ENCODE measurements around the gene PEPD. TPM values are rescaled to one million over a fixed set of nuclear protein-coding genes. Genes with fewer than 3 reads are reported as not detected.

PEPD gene
- total RNA-seq, 4 donors from 2014 or later = 33.9 to 57.0 (median 45.0) TPM

DNA sequence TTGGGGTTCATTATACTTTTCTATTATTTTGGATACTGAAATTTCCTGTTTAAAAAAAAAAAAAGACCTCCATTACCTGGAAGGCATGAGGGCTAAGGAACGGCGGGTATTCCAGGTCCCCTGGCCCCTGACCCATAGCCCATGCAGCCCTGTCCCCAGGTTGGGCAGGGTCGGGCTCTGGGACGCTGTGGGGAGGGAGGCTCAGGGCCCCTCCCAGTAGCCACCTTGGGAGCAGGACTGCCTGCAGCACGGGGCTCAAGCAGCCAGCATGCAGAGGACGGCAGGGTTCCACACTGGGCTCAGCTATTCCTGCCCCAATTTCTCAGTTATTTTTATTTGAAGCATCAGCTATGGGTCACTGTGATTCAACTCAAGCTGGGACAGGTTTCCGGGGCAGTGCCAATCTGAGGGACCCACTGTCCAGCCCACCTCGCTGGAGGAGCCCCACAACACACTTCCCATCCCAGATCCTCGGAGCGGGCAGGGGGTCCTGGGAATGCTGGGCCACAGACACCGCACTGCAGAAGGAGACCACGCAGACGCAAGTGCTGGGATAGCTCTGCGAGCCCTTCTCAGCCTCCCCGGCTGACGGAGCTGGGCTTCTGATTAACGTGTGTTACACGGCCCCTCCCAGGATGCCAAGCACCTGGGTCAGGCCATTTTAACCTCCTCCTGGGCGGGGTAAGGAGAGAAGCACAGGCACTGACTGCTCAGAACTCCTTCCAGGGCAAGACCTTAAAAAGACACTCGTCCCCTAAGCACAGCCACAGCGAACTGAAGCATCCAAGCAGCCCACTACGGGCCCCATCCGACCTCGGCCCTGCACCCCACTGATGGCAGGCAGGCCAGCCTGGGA, 60.1 kb downstream of the PEPD start:
- TF ChIP-seq CTCF (IDR thresholded peaks at IDR 0.05 in 4 of 5, conservative IDR thresholded peaks at IDR 0.05 in 1 of 5) (no peak), POLR2A (IDR thresholded peaks at IDR 0.05) (no peak)
- DNase-seq (no peak), ATAC-seq (no peak)
- Histone ChIP-seq H3K9me3 (no peaks in the 10 kb centered on the region), H3K27me3 (no peaks in the 10 kb centered on the region), H3K4me1 (peaks cover 12 to 17% of the 10 kb centered on the region in 2 donors), H3K36me3 (peaks cover 0 to 4% of the 10 kb centered on the region in 2 donors), H3K27ac (no peak overlapping the region), H3K4me3 (no peak overlapping the region)
- in situ Hi-C loops (cut with MboI; ENCODE audit: low sequenced_read_pairs in 4 of 4) = no loop called here
- intact Hi-C loops (cut with DNase I; ENCODE audit: low total_unique reads) = no loop called here

GRCh38 chr19:33460221-33460908, 61.2 kb downstream of the PEPD start:
- H3K9me3 ChIP-seq = no peaks in the 10 kb centered on the region
- H3K27ac ChIP-seq = no peak overlapping the region
- no peak for DNase-seq
- no peak for ATAC-seq
- H3K36me3 ChIP-seq = peaks cover 0 to 4% of the 10 kb centered on the region in 2 donors
- in situ Hi-C loops (cut with MboI; ENCODE audit: low sequenced_read_pairs in 4 of 4) = no loop called here
- no peak overlapping the region for H3K4me3 ChIP-seq
- intact Hi-C loops (cut with DNase I; ENCODE audit: low total_unique reads) = no loop called here
- no peaks in the 10 kb centered on the region for H3K27me3 ChIP-seq
- peaks cover under 1 to 6% of the 10 kb centered on the region in 2 donors for H3K4me1 ChIP-seq
- TF ChIP-seq CTCF (IDR thresholded peaks at IDR 0.05 in 4 of 5, conservative IDR thresholded peaks at IDR 0.05 in 1 of 5) (no peak), POLR2A (IDR thresholded peaks at IDR 0.05) (no peak)

DNA sequence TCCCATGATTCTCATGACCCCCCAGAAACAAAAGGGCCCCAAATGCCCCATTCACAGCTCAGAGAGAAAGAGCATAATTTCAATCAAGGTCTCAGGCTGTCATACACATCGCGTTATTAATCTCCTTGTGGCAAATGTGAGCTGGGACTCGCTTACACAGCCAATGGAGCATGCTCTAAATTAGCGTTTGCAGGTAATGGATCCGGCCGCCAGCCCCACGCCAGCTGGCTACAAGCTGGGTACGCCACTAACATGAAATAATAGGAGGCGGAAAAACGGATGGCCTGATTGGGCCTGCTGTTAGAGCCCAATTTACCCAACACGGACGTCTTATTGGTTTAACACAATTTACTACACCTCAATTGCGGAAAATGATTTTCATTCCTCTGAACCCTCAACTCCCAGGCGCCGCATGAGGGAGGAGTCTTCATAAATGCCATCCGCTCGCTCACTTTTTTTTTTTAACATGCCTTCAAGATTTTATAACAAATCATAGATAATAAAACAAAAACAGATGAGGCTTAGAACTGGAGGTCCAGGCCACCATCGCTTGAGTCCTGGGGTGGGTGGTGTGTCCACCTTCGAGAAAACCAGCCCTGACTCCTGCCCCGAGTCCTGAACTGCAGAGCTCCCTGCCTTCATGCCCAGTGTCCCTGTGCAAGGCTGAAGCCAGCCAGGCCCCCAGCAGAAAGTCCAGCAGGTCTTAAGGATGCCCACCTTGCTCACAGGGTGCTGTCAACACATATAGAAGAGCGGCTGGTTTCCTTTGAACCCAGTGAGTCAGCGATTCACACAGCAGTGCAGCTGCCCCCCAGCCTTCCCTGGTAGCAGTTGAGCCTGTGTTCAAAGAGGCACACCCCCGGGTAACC, 62.1 kb downstream of the PEPD start:
- H3K4me3 ChIP-seq = no peak overlapping the region
- TF ChIP-seq CTCF (IDR thresholded peaks at IDR 0.05 in 4 of 5, conservative IDR thresholded peaks at IDR 0.05 in 1 of 5) (no peak), POLR2A (IDR thresholded peaks at IDR 0.05) (no peak)
- no peak for DNase-seq
- H3K27me3 ChIP-seq = no peaks in the 10 kb centered on the region
- peak in 1 of 2 donors; percentile 23 for ATAC-seq
- intact Hi-C loops (cut with DNase I; ENCODE audit: low total_unique reads) (no loop called here), in situ Hi-C loops (cut with MboI; ENCODE audit: low sequenced_read_pairs in 4 of 4) (no loop called here)
- H3K27ac ChIP-seq = no peak overlapping the region
- H3K36me3 ChIP-seq = peaks cover 0 to 4% of the 10 kb centered on the region in 2 donors
- no peaks in the 10 kb centered on the region for H3K4me1 ChIP-seq
- H3K9me3 ChIP-seq = no peaks in the 10 kb centered on the region

DNA sequence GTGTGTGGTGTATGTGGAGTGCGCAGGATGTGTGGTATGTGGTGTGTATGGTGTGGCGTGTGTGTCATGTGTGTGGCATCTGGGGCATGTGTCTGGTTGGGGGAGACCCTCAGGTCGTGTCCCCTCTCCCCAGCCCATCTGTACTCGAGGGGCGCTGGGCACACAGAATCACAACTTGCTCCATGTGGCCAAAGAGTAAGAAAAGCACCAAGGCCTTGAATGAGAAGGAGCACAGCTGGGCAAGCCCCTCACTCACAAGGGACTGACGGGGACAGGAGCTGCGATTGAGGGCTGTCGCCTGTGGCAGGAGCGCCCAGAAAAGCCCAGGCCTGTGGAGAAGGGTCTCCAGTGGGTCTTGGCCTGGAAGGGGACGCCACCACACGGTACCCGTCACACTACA, 62.8 kb downstream of the PEPD start:
- ATAC-seq (no peak), DNase-seq (no peak)
- no peak overlapping the region for H3K4me3 ChIP-seq
- TF ChIP-seq CTCF (IDR thresholded peaks at IDR 0.05 in 4 of 5, conservative IDR thresholded peaks at IDR 0.05 in 1 of 5) (no peak), POLR2A (IDR thresholded peaks at IDR 0.05) (no peak)
- in situ Hi-C loops (cut with MboI; ENCODE audit: low sequenced_read_pairs in 4 of 4) = no loop called here
- peaks cover 0 to 4% of the 10 kb centered on the region in 2 donors for H3K36me3 ChIP-seq
- intact Hi-C loops (cut with DNase I; ENCODE audit: low total_unique reads) = no loop called here
- no peak overlapping the region for H3K27ac ChIP-seq
- H3K9me3 ChIP-seq = no peaks in the 10 kb centered on the region
- H3K4me1 ChIP-seq = no peaks in the 10 kb centered on the region
- H3K27me3 ChIP-seq = no peaks in the 10 kb centered on the region
